Endothelial cell of umbilical vein (primary cell): ENCODE results near the gene UBE2E2.

Experiments
- CTCF ChIP-seq, 2 donors: IDR thresholded peaks; 1 replicate in 1 of 2; 2 replicates in 1 of 2; pipeline ENCODE4 v1.5.1; 2011; ENCODE audit warnings: low read length in 2 of 2, mild to moderate bottlenecking in 2 of 2, moderate library complexity in 2 of 2, control low read depth in 1 of 2, inconsistent platforms in 1 of 2, low read depth in 1 of 2; ENCODE audit not compliant: insufficient read depth in 1 of 2; ENCODE audit errors: extremely low read depth in 1 of 2
- EZH2 ChIP-seq: IDR thresholded peaks from 2 replicates; pipeline ENCODE4 v1.6.1; 2012; ENCODE audit warnings: borderline replicate concordance, low read depth, mild to moderate bottlenecking, moderate library complexity, low read length, inconsistent platforms; ENCODE audit not compliant: severe bottlenecking
- FOS ChIP-seq: IDR thresholded peaks from 2 replicates; pipeline ENCODE4 v1.6.1; 2011; ENCODE audit warnings: mild to moderate bottlenecking, low read length, moderate library complexity, borderline replicate concordance; ENCODE audit not compliant: insufficient read depth
- MYC ChIP-seq: IDR thresholded peaks from one replicate; pipeline ENCODE4 v1.6.1; 2011; ENCODE audit warnings: mild to moderate bottlenecking, low read depth, low read length
- POLR2A ChIP-seq: IDR thresholded peaks from 2 replicates; pipeline ENCODE4 v1.6.1; 2012; ENCODE audit warnings: low read depth, mild to moderate bottlenecking, control low read depth, low read length
- POLR2AphosphoS5 ChIP-seq: IDR thresholded peaks from 2 replicates; pipeline ENCODE4 v1.6.1; 2012; ENCODE audit warnings: low read depth, mild to moderate bottlenecking, control low read depth, low read length, moderate library complexity; ENCODE audit not compliant: insufficient read depth

- TF ChIP-seq CTCF (IDR thresholded peaks at IDR 0.05; ENCODE audit: extremely low read depth in 1 of 2, insufficient read depth in 1 of 2, low read depth in 1 of 2, low read length in 2 of 2) (no peak), POLR2AphosphoS5 (no peak), EZH2 (no peak), FOS (no peak), POLR2A (no peak), MYC (no peak)
These were observed 370.7 kb downstream of the UBE2E2 start for GRCh38 chr3:23573827-23574226.
